ENCODE data around the gene ACAP3. TPM values are rescaled to one million over a fixed set of nuclear protein-coding genes. Genes with fewer than 3 reads are reported as not detected.

The ACAP3 gene
- total RNA-seq, 8 experiments from 2014 or later = 23.9 to 88.9 (median 48.9) TPM

DNA sequence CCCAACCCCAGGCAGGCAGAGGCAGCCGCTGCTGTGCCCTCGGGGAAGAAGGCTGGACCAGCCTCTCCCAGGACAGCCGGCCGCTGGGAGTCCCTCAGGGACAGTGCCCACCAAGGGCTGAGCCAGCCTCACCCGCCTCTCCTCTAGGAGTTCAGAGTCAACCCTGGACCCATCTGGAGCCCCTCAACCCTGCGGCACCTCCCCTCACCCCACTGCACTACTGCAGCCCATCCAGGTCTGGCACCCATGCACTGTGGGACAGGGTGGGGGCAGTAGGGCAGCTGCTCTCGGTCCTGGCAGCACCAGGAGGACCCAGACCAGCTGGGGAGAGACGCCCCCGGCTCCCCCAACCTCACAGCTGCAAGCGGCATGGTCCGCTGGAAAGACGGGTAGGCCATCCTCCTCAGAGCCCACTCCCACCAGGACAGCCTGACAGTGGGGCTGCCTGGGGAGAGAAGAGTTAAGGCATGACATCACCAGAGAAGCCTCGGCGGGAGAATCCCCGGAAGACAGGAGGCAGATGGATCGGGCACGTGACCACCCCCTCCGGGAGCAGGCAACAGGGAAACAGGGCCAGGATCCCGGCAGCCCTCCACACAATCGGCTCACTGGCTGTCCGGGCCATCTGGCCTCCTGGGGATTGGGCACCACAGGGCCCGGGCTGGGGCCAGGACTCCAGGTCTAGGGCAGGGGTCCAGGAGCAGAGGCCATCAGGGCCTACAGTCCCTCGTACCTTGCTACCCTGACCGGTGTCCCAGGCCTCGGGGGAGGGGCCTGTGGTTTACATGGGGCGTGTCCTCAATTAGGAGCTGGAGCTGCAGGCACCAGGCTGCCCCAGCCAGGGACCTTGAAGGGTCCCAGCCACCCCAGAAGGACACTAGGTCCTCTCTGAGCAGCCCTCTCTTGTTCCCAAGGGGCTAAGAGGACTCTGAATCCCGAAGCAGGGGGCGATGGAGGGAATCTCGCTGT is 3.1 kb downstream of the ACAP3 start:
- H3K4me1 ChIP-seq (replicated peaks in 1 of 2) = peaks cover 27 to 36% of the 10 kb centered on the region in 2 donors
- peak overlapping the region; percentile 97 for H3K27ac ChIP-seq
- ATAC-seq (replicated peaks in 6 of 8) = peak; percentile 1 to 60 (median 52)
- WGBS, 10 experiments = 0 to 3% (median 1%) methylated on average over 4 to 14 of the region's 29 CpGs; no CpG with 5 or more reads in 4 of the 10 experiments
- in situ Hi-C loops (cut with MboI; ENCODE audit: low pct_unique_long_range_greater_than_20kb in 2 of 9, low sequenced_read_pairs in 9 of 9, unreplicated experiment in 9 of 9) = no loop called here
- H3K4me3 ChIP-seq = peak overlapping the region; percentile 69 to 95 (median 78)

DNA sequence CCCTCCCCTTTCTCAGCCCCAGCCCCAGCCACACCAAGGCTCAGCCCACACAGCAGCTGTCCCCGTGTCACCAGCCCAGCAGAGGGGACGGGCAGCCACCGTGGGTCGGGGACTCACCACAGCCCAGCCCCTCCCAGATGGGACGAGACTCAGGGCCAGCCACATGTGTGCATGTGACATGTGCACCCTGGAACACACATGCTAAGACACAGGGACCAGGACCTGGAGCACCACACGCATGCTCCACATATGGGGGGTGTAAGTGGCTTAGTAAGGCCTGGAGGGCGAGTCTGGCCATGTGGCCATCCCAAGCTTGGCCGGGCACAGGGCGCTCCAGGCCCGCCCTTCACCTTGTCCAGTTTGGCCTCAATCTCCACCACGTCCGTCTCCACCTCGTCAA is 4.0 kb downstream of the ACAP3 start:
- H3K4me1 ChIP-seq (replicated peaks in 1 of 2) = peaks cover 31 to 38% of the 10 kb centered on the region in 2 donors
- H3K27ac ChIP-seq = peak overlapping the region; percentile 97
- in situ Hi-C loops (cut with MboI; ENCODE audit: low pct_unique_long_range_greater_than_20kb in 2 of 9, low sequenced_read_pairs in 9 of 9, unreplicated experiment in 9 of 9) = no loop called here
- 95 to 100% (median 100%) methylated on average over 1 to 4 of the region's 13 CpGs; no CpG with 5 or more reads in 6 of the 10 experiments for WGBS, 10 experiments
- peak overlapping the region in 4 of 5 donors; percentile 73 to 95 (median 84) for H3K4me3 ChIP-seq
- no peak for ATAC-seq (replicated peaks in 6 of 8)

DNA sequence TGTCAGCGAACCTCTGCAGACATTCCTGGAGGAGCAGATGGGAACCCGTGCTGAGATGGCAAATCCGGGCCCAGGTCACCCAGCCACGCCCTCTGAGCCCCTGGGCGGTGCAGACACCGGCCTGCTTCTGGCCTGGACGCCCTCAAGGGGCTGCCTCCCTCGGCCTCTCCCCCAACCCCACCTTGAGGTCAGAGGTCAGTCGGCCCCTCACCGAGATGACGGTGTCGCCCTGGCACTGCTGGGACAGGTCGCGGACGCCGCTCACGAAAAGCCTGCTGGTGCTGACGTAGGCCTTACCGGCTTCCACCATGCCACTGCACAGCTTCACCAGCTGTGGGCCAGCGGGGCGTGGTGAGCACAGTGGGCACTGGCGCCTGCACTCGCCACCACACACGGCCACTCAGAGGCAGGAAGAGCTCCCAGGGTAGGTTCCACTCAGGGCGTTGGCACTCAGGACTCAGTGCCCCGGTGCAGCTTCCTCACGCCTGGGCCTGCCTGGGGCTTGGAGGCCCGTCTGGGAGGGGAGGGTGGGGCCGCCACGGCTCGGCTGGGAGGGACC is 4.7 kb downstream of the ACAP3 start:
- Histone ChIP-seq H3K4me3 (no peak overlapping the region), H3K4me1 (replicated peaks in 1 of 2) (peaks cover 35 to 42% of the 10 kb centered on the region in 2 donors), H3K27ac (no peak overlapping the region)
- 47 to 96% methylated on average over 3 to 5 of the region's 31 CpGs; no CpG with 5 or more reads in 8 of the 10 experiments for WGBS, 10 experiments
- ATAC-seq (replicated peaks in 6 of 8) = no peak
- in situ Hi-C loops (cut with MboI; ENCODE audit: low pct_unique_long_range_greater_than_20kb in 2 of 9, low sequenced_read_pairs in 9 of 9, unreplicated experiment in 9 of 9) = no loop called here

DNA sequence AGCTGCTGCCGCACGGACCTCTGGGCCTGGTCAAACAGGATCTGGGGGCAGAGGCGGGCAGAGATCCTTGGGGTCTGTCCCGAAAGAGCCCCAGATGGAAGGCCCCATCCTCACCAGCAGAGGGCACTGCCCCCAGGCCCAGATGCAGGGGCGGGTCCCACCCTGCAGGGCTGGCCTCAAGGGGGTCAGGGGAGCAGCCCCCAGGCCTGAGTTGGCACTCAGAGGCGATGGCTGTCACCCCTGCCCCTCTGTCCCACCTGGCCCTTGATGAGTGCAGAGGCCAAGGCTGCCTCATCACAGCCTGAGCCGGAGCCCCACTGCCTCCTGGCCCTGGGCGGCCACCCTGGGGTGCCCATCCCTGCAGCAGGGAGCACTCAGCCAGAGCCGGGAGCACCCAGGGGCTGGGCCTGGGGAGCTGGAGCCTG is 5.7 kb downstream of the ACAP3 start:
- no peak overlapping the region for H3K27ac ChIP-seq

DNA sequence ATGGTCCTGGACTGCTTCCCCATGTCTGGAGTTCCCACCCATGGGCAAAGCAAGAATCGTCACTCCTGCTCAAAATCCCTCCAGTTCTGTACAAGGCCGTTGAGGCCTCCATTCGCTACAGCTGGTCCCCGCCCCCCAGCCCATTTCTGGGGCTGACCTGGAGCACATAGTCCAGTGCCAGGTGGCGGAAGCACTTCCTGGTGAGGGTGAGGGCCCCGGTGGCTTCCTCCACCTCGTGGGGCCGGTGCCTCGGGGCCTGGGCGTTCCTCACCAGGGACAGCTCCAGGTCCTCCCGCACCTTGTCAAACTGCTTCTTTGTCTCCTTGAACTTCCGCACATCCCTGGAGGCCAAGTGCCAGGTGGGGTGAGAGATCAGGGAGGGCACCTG is 7.4 kb downstream of the ACAP3 start:
- Histone ChIP-seq H3K27ac (no peak overlapping the region), H3K4me3 (no peak overlapping the region), H3K4me1 (replicated peaks in 1 of 2) (peaks cover 21 to 28% of the 10 kb centered on the region in 2 donors)
- in situ Hi-C loops (cut with MboI; ENCODE audit: low pct_unique_long_range_greater_than_20kb in 2 of 9, low sequenced_read_pairs in 9 of 9, unreplicated experiment in 9 of 9) = no loop called here
- ATAC-seq (replicated peaks in 6 of 8) = no peak
- 80 to 100% (median 92%) methylated on average over 1 to 9 of the region's 12 CpGs; no CpG with 5 or more reads in 2 of the 10 experiments for WGBS, 10 experiments

More for the DNA sequence above, 5.7 kb downstream of the ACAP3 start:
- ATAC-seq (replicated peaks in 6 of 8) = no peak
- 79 to 100% (median 94%) methylated on average over 2 to 3 of the region's 9 CpGs; no CpG with 5 or more reads in 6 of the 10 experiments for WGBS, 10 experiments
- in situ Hi-C loops (cut with MboI; ENCODE audit: low pct_unique_long_range_greater_than_20kb in 2 of 9, low sequenced_read_pairs in 9 of 9, unreplicated experiment in 9 of 9) = no loop called here
- Histone ChIP-seq H3K4me3 (no peak overlapping the region), H3K4me1 (replicated peaks in 1 of 2) (peaks cover 35 to 42% of the 10 kb centered on the region in 2 donors)

DNA sequence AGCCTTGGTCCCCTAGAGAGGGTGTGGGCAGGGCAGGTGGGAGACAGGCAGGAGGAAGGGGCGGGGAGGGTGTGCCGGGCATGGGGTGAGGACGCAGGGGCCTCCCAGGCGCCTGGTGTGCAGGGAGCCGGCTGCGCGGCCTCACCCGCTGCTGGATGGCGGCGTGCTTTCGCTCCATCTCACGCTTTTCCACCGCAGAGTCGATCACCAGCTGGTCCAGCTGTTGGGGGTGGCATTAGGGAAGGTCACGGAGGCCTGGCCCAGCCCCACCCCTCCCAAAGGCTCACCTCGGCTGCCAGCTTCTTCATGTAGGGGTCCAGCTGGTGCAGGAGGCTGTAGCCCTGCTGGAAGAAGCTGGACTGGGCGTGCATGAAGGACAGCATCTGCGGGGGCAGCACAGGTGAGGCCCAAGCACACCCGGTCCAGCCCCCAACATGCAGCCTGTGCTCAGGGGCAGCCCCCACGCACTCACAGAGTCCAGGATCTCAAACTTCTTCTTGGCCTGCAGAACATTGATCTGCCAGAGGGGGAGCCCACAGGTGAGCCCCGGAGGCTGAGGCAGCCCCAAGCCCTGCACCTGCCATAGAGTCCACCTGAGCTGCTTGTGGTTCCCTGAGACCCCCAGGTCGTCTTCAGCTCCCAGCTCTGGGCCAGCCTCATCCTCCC is 7.9 kb downstream of the ACAP3 start:
- ATAC-seq (replicated peaks in 6 of 8) = peak in 1 of 8 experiments; percentile 2
- Histone ChIP-seq H3K4me1 (replicated peaks in 1 of 2) (peaks cover 17 to 23% of the 10 kb centered on the region in 2 donors), H3K27ac (peak overlapping the region in 1 of 2 donors; percentile 21), H3K4me3 (no peak overlapping the region)
- in situ Hi-C loops (cut with MboI; ENCODE audit: low pct_unique_long_range_greater_than_20kb in 2 of 9, low sequenced_read_pairs in 9 of 9, unreplicated experiment in 9 of 9) = no loop called here
- WGBS, 10 experiments = 20 to 66% (median 60%) methylated on average over 1 to 3 of the region's 22 CpGs; no CpG with 5 or more reads in 7 of the 10 experiments

DNA sequence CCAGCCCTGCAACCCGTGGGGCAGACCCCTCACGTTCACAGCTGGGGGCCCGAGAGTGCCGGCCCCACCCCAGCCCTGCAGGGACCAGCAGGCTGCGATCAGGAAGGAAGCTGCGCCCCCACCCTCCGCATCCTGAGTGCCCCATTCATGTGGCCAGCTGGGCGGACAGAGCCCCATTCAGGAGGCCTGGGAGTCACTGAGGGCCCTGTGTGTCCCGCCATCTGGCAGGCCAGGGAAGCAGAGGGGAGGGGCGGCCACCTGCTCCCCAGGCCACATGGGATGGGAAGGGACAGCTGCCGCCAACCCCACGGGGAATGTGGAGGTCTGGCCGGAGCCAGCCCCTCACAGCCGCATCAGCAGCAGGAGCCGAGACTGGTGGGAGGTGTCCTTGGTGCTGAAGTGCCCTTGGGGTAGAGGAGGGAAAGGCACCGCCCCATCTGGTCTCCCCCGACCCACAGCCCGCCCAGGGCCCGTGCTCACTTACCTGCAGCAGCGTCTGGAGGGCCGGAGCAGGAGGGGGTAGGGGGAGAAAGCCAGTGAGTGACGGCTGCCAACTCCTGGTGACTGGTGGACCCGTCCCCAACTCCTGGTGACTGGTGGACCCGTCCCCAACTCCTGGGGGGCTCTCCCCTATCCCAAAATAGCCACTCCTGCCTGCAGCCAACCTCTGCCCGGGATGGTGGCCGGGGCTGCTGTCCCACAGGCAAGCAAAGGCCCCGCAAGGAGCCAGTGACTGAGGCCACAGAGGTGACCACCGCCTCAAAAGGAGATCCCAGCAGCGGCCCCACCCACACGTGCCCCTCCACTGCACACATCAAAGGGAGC is 8.7 kb downstream of the ACAP3 start:
- peak in 6 of 8 experiments; percentile 47 to 81 (median 74) for ATAC-seq (replicated peaks in 6 of 8)
- Histone ChIP-seq H3K27ac (peak overlapping the region; percentile 32 to 64), H3K4me1 (replicated peaks in 1 of 2) (peaks cover 16 to 18% of the 10 kb centered on the region in 2 donors), H3K4me3 (no peak overlapping the region)
- in situ Hi-C loops (cut with MboI; ENCODE audit: low pct_unique_long_range_greater_than_20kb in 2 of 9, low sequenced_read_pairs in 9 of 9, unreplicated experiment in 9 of 9) = no loop called here
- WGBS, 10 experiments = 28 to 94% (median 55%) methylated on average over 1 to 7 of the region's 30 CpGs; no CpG with 5 or more reads in 6 of the 10 experiments

DNA sequence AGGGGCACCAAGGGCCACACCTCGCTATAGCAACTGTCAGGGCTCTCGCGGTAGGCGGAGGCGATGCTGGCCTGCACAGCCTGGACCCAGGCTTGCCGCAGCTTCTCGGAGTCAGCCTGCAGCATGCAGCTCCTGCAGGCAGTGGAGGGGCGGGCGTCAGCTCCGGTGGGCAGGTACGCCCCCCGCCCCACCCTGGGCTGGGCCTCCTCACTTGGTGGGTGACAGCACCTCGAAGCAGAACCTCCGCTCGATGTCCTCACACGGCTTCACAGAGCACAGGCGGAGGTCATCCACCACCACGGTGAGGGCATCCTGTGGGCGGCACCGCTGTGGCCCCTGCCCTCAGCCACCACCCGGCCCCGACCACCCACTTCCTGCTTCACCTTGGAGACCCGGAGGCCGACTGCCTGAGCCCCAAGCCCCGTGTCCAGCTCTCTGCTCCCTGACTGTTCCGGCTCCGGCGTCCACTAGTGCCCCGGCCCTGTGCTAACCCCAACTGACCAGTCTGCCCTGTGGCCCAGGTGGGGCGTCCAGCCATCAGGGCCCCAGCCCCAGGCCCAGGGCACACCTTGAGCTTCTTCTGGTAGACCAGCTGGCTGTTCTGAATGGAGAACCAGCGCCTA is 9.8 kb downstream of the ACAP3 start:
- WGBS, 10 experiments = 80 to 100% (median 88%) methylated on average over 1 to 18 of the region's 31 CpGs; no CpG with 5 or more reads in 6 of the 10 experiments
- no peak overlapping the region for H3K27ac ChIP-seq
- in situ Hi-C loops (cut with MboI; ENCODE audit: low pct_unique_long_range_greater_than_20kb in 2 of 9, low sequenced_read_pairs in 9 of 9, unreplicated experiment in 9 of 9) = no loop called here
- H3K4me1 ChIP-seq (replicated peaks in 1 of 2) = peaks cover 12 to 14% of the 10 kb centered on the region in 2 donors
- H3K4me3 ChIP-seq = no peak overlapping the region
- no peak for ATAC-seq (replicated peaks in 6 of 8)

DNA sequence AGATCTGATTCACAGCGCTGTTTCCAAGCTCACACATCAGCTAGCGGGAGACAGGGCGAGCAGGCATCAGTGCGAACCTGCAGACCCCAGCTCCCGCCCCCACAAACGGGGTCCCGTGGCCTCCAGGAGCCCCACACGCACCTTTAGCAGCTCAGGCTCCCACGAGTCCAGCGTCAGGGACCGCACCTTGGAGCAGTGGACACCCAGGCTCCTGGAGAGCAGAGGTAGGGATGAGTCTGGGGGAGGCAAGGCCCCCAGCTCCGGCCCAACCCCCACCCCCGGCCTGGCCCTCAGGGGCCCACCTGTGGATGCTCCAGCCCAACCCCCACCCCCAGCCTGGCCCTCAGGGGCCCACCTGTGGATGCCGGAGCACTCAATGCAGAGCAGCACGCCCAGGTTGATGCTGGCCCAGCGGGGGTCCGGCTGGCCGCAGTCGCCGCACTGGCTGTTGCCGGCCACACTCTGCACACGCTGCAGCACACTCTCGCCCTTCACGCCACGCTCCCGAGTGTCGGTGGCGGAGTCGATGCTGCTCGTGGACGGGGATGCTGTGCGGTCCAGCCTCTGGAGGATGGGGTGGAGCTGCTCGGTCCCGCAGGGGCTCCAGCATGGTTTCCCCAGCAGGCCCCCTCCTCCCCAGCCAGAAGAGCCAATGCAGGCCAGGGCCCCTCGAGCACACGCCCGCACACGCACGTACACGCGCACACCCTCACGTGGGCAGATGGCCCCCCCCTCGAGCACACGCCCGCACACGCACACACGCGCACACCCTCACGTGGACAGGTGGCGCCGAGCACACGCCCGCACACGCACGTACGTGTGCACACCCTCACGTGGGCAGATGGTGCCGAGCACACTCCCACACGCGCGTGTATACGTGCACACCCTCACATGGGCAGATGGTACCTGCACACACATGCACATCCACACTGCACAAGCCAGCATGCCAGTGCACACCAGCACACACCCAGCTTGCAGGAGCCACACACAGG is 11.4 kb downstream of the ACAP3 start:
- no peak overlapping the region for H3K4me3 ChIP-seq
- WGBS, 10 experiments = 87 to 100% (median 98%) methylated on average over 7 to 14 of the region's 62 CpGs; no CpG with 5 or more reads in 6 of the 10 experiments
- no peak for ATAC-seq (replicated peaks in 6 of 8)
- H3K27ac ChIP-seq = no peak overlapping the region
- in situ Hi-C loops (cut with MboI; ENCODE audit: low pct_unique_long_range_greater_than_20kb in 2 of 9, low sequenced_read_pairs in 9 of 9, unreplicated experiment in 9 of 9) = no loop called here
- peaks cover 19 to 24% of the 10 kb centered on the region in 2 donors for H3K4me1 ChIP-seq (replicated peaks in 1 of 2)

DNA sequence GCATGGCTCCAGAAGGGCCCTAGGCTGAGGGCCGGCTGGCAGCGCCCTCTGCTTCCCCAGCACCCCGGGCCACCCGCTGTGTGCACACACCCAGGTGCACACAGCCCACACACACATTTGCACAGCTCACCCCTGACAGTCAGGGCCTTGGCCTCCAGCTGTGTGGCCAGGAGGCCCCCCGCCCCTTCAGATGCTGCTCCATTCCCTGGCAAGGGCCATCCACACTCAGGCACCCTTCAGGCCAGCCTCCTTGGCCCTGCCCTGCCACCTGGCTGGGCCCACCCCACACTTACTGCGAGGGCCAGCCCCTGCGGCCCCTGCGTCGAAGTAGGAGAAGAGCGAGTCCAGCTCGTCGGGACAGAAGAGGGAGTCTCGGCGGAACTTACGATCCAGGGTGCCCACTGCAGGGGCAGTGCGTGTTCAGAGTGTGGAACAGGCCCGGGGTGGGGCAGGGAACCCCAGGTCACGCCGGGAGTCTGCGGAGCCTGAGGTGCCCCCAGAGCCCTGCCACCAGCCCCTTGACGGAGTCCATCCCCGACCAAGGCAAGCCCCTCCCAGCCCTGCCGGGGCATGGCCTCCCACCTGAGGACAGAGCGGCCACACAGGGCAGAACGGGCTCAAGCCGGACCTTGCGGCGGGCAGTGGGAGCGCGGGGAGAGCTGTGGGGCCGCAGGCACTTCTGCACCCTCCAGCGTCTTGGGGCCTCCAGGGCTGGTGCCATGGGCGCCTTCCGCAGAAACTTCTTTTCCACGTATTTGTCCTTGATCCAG is 12.4 kb downstream of the ACAP3 start:
- Histone ChIP-seq H3K4me1 (replicated peaks in 1 of 2) (peaks cover 28 to 29% of the 10 kb centered on the region in 2 donors), H3K4me3 (no peak overlapping the region), H3K27ac (no peak overlapping the region)
- 80 to 100% (median 95%) methylated on average over 1 to 18 of the region's 35 CpGs; no CpG with 5 or more reads in 4 of the 10 experiments for WGBS, 10 experiments
- in situ Hi-C loops (cut with MboI; ENCODE audit: low pct_unique_long_range_greater_than_20kb in 2 of 9, low sequenced_read_pairs in 9 of 9, unreplicated experiment in 9 of 9) = no loop called here
- ATAC-seq (replicated peaks in 6 of 8) = no peak

Measured in motor neuron (in vitro differentiated cells).